GM19023 (cell line): ENCODE results near the gene MEIOSIN.

Experiments
- ATAC-seq: cut with Tn5 transposase; IDR thresholded peaks from one replicate; pipeline ENCODE4 v1.9.1; 2021; ENCODE audit warnings: mild to moderate bottlenecking, moderate library complexity; ENCODE audit not compliant: unreplicated experiment

MEIOSIN gene

DNA sequence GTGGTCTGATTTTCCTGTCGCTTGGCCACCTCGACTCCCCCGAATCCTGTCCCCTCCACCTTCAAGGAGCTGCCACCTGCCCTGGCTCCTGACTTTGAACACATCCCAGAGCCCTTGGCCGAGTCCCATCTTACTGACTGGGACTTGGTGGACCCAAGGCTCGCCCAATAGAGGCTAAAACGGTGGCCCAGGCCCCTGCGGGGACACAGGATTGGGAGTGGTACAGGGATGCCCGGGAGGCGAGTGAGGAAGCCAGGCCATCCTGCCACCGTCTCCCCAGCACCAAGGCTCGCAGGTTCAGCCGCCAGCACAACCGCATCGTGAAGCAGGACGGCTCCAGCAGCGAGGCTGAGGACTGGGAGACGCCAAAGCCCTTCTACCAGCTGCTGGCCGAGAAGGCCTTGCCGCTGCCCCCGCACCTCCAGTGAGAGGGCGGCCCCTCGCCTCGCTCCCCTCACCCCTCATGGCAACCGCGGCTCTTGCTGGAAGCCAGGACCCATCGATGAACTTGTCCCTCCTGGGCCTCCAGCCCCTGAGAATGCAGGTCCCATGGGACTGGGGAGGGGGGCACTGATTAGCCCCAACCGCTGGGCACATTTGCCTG, 30.6 kb downstream of the MEIOSIN start:
- no peak for ATAC-seq

GRCh38 chr19:45764475-45764874, 31.2 kb downstream of the MEIOSIN start:
- ATAC-seq = no peak

DNA sequence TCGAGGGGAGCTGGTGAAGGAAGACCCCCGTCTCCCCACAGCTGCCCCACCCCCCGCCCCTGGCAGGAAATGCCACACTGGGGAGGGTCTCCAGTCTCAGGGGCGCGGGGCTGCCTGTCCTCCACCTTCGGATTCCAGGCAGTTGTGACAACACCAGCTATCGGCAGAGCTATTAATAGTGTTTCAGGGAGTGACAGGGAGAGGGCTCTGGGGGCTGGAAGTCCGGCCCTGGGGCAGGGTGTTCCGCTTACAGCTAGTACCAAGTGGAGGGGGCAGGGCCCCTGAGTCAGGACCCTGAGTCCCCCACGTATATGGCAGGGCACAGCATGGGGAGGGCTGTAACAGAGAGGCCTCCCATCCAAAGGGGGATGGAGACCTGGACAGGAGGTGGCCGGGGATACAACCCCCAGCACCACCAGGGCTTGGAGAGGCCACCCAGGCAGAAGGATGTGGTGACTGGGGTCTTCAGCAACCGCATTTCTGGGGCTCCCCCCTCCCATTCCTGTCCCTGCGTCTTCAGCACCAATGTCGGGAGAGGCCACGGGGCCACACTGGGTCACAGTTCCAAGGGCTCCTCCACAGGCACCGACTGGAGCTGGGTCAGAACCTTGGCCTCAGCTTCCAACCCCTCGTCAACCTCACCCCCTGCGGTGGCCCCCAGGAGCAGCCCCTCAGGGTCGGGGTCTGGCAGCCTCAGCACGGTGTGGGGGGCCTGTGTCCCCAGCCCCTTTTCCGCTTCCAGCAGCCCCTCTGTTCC, 31.9 kb downstream of the MEIOSIN start:
- ATAC-seq = no peak

- no peak for ATAC-seq
Observed at GRCh38 chr19:45765702-45766295, 32.6 kb downstream of the MEIOSIN start.

DNA sequence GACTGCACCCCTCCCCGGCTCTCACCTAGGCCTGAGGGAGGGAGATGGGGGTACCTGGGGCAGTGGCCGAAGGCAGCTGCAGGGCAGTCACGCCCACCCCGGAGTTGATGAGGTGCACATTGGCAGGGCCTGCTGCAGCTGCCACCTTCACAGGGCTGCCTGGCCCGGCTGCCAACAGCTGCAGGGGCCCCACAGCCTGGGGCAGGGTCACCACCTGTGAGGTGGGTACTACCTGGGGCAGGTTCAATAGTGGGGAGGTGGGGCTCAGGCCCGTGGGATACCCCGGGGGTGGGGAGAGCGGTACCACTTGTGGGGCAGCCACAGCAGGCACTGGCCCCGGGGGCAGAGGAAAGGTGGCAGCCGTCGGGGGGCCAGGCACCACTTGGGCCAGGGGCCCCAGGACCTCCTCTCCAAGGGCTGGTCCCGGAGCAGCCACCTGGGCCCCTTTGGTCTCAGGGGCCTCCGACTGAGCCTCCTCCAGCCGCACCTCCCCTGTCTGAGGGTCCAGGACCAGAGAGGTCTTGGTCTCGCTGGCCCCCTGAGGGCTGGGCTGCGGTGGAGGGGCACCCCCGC, 33.1 kb downstream of the MEIOSIN start:
- no peak for ATAC-seq

DNA sequence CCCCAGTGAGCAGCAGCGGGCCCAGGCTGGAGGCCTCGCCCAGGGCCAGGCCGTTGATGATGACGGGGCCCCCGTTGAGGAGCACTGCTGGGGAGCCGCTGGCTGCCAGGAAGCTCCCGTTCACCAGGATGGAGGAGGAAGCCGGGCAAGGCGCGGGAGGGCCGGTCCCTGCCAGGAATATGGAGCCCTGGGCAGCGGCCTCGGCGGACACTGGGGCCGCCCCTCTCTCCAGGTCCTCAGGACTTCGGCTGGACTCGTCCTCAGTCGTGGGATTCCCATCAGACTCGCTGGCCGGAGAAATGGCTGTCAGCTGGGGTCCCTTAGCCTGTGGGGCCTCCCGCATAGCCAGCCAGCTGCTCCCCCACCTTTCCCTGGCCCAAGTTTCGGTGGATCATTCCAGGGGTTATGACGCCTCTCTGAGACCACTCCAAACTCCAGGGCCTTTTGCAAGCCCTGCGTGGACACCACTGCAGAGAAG, 33.7 kb downstream of the MEIOSIN start:
- no peak for ATAC-seq

- no peak for ATAC-seq
Observed at GRCh38 chr19:45767410-45767880, 34.2 kb downstream of the MEIOSIN start.

DNA sequence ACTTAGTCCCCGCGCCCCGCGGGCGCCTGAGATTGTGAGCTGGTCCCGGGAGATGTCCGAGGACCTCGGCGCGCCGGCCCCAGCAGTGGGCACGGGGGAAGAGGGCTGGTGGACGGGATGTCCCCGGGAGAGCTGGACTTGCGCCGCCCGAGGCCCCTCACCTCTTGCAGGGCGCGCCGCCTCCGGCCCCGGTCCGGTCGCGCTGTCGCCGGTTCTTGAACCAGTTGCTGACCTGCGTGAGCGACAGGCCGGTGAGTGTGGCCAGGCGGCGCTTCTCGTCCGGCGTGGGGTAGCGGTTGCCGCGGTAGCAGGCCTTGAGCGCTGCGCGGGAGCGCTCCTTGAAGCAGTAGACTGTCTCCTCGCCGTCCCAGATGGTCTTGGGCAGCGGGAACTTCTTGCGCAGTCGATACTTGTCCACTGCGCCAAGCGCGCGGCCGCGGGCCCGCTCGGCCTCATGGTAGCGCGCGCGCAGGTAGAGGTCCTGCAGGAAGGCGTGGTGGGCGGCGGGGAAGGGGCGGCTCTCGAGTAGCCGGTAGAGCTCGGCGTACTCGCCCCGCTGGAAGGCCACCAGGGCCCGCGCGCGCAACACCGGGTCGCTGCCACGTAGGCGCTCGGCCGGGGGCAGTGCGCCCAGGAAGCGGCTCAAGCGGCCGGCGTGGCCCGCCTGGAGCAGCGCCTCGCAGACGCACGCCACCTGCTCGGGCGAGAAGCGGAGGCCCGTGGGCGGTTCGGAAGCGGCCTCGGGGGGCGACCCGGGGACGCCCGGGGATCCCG, 34.8 kb downstream of the MEIOSIN start:
- ATAC-seq = no peak

DNA sequence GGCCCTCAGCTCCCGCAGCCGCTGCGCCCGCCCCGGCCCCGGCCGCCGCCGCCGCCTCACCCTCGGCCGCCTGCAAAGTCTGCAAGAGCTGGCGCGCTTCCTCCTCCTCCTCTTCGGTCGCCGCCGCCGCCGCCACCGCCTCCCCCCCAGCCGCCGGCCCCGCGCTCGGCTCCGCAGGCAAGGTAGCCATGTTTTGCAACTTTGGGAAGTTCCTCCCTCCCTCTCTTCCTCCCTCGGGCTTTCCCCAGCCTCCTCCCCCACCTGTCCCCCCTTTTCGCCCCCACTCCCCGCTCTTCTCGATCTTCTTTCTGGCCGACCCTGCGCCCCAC, 35.4 kb downstream of the MEIOSIN start:
- ATAC-seq = no peak

DNA sequence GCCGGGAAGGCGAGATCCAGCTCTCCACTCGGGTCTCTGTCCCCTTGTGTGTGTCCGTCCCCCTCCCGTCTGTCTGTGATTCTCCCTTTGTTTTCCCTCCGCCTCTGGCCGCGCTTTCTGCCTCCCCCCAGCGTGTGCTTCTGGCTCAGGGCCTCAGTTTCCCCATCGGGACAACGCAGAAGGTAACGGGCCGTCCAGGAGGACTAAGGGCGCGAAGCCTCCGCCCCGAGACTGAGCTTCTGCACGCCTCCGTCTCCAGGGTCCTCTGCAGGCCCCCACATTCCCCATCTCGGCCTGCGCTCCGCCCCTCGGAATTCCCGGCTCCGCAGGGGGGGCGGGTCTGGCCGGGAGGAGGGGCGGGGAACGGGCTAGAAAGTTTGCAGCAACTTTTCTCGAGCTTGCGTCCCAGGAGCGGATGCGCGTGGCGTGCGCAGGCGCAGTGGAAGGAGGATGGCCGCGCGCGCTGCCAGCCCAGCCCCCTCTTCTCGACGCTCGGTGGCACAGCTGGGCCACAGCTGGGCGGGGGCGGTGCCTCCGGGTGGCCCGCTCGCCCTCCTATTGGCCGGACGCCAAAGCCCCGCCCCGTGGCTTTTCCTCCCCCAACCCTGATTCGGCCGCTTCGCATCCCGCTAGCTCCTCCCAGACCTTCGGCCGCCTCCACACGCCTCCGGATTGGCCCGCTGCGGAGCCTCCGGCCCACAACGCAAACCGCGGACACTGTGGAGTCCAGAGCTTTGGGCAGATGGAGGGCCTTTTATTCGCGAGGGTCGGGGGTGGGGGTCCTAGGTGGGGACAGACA, 35.9 kb downstream of the MEIOSIN start, which contains the start of gene SIX5:
TSS of gene SIX5 (minus strand) at position 269 of the 799 bp plus-strand sequence. CDS start 408 bp downstream, outside the sequence.
- peak; percentile 58 for ATAC-seq

DNA sequence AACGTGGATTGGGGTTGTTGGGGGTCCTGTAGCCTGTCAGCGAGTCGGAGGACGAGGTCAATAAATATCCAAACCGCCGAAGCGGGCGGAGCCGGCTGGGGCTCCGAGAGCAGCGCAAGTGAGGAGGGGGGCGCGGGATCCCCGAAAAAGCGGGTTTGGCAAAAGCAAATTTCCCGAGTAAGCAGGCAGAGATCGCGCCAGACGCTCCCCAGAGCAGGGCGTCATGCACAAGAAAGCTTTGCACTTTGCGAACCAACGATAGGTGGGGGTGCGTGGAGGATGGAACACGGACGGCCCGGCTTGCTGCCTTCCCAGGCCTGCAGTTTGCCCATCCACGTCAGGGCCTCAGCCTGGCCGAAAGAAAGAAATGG, 36.6 kb downstream of the MEIOSIN start:
- ATAC-seq = no peak

- peak; percentile 51 for ATAC-seq
Observed at GRCh38 chr19:45770192-45771101, 37.2 kb downstream of the MEIOSIN start.

GRCh38 chr19:45771311-45771933, 38.2 kb downstream of the MEIOSIN start:
- no peak for ATAC-seq

DNA sequence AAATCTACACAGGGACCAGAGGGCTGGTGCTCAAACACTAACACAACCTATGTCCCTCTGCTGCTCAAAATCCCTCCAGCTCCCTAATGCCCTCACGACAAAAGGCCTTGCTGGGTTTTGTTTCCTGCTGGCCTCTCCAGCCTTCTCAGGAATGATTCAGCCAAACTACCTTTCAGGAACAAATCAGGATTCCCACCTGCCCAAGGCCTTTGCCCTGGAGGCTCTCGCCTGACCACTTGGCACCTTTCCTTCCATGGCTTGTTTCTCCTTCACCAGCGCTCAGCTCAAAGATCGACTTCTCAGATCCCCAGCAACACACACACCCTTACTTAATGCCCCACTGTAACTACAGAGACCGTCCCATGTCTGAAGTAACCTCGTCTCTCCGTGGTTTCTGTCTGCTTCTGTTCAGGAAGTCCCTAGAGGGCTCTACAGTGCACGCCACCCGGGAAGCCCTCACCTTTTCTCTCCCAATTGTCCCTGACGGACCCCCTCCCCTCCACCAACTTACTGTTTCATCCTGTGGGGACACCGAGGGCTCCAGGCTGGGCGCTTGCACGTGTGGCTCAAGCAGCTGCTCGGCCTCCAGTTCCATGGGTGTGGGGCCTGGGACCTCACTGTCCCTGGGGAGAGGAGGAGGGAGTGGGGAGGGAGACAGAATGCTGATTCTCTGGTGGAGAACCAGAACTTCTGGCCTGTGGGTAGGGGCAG, 39.0 kb downstream of the MEIOSIN start:
- no peak for ATAC-seq

DNA sequence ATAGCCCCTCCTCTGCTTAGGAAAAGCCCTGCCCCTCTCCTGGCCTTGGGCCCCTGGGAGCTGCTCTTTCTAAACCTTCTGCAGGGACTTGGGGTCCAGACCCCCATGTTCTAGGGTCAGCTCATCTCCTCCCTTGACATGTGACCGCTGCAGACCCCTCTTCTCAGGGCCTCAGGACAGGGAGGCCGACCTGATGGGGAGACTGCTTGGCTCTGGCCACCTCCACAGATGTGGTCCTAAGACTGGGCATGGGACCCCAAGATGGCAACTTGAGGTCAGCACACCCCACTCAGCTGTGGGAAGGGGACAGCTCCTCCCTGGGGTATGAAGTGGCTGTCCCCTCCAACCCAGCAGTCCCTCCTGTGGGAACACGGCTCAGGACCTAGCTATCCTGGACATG, 39.7 kb downstream of the MEIOSIN start:
- no peak for ATAC-seq

GRCh38 chr19:45773384-45773783, 40.1 kb downstream of the MEIOSIN start:
- ATAC-seq = no peak

- ATAC-seq = no peak
Observed at GRCh38 chr19:45774765-45775164, 41.5 kb downstream of the MEIOSIN start.

DNA sequence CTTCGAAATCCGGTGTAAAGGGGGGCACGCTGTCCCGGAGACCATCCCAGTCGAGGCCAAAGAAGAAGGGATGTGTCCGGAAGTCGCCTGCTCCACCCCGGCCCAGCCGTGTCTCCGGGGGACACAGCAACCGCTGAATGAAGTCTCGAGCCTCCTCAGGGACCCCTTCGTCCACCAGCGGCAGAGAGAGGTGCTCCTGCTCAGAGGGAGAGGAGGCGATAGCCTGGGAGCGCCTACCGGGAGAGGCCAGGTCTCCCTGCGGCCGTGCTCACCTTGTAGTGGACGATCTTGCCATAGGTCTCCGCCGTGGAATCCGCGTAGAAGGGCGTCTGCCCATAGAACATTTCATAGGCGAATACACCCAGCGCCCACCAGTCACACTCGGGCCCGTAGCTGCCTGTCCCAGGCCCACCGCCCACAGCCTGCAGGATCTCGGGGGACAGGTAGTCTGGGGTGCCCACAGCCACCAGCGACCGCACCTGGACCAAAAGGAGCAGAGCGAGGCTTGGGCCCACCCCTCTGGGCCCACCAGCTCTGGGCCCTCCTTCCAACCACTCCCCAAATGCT, 44.2 kb downstream of the MEIOSIN start:
- ATAC-seq = no peak
